GM21737 (cell line): ENCODE results near the gene ATP8B3.

Source experiments
- ATAC-seq: cut with Tn5 transposase; IDR thresholded peaks from one replicate; pipeline ENCODE4 v1.9.1; 2021; ENCODE audit warnings: mild to moderate bottlenecking, moderate library complexity; ENCODE audit not compliant: unreplicated experiment

Gene ATP8B3

DNA sequence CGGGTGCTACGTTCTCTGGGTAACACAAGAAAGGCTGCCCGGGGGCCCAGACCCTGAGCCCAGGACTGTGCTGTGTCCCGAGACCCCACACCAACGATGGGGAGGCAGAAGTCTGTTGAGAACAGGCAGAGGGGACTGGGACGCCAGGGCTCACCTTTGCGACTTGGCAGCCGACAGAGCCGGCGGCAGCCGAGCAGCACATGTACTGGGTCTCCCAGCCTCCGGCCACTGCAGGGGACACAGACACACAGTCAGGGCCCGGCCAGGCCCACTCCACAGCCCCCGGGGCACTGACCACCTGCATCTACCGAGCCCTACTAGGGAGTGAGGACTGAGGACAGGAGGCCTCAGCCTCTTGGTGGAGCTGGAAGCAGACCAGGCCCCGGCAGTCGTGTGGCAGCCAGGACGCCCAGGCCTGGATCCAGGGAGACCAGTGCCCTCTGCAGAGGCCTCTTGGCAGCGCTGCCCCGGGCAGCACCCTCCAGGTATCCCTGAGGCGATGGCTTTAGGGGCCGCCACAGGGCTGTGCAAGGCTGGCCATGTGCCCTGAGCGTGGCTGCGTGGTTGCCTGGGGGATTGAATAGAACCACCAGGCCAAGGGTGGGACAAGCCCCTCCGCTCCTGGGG lies 5.6 kb upstream of the ATP8B3 start:
- no peak for ATAC-seq

DNA sequence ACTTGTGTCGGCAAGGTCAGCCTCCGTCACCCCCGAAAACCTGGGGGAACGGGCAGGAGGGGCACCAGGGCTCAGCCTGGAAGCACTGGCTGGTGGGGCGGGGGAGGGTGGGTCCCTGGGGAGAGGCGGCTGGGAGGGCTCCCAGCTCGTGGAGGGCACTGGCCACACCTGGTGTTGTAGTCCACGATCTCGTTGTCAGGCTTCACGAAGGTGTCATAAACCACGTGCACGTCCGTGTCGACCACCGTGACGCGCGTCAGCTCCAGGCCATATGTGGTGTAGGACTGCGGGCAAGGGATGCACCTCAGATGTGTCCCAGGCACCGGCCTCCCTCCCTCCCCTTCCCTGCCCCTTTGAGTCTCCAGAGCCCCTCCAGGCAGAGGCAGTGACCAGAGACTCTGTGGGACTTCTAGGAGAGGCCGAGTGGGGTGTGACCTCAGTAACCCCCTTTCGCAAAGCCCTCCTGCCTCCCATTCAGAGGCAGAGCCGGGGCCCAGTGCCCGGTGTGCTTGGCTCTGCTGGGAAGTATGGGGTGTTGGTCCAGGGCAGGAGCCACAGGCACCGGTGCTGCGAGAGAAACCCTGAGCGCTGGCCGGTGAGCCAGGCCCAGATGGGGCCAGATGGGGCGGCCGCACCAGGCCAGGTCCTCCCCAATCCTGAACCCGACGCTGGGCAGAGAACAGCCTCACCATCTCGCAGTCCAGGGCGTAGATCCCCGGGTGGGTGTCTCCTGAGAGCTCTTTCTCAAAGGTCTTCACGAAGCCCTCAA lies 4.6 kb upstream of the ATP8B3 start:
- no peak for ATAC-seq

DNA sequence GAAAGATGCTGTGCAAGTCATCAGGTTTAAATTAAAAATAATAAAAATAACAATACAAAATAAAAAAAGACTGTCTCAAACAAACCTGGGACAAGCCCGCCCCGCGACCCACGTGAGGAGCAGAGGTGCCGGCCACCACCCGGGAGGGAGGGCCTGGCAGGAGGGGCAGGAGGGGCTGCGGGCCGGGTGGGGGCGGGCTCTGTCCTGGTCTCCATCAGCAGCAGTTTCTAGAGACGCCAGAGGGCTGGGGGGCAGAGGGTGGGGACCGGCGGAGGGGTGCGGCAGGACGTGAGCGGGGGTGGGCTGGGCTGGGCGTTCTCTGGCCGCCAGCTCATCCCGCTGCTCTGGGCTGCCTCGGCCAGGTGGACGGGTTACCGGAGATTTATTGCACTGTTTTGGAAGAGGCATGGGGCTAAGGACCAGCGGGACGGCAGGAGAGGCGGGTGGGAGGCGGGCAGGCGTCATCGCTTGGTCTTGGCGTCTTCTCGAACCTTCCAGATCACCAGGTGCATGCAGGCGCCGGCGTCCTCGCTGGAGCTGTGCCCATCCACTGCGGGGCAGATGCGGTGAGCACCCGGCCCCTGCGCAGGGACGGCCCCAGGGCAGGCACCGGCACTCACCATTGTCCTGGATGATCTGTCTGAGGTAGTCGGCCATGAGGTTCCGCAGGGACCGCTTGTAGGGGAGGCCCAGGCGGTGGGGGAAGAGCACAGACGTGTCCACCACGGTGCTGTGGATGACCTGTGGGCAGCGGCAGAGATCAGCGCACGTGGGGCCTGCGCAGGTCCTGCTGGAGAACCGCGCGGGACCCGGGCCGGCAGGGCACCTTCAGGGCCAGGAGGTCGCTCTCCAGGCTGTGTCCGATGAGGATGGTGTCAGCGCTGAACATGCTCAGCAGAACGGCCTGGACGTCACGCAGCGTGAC lies 3.8 kb upstream of the ATP8B3 start:
- no peak for ATAC-seq

DNA sequence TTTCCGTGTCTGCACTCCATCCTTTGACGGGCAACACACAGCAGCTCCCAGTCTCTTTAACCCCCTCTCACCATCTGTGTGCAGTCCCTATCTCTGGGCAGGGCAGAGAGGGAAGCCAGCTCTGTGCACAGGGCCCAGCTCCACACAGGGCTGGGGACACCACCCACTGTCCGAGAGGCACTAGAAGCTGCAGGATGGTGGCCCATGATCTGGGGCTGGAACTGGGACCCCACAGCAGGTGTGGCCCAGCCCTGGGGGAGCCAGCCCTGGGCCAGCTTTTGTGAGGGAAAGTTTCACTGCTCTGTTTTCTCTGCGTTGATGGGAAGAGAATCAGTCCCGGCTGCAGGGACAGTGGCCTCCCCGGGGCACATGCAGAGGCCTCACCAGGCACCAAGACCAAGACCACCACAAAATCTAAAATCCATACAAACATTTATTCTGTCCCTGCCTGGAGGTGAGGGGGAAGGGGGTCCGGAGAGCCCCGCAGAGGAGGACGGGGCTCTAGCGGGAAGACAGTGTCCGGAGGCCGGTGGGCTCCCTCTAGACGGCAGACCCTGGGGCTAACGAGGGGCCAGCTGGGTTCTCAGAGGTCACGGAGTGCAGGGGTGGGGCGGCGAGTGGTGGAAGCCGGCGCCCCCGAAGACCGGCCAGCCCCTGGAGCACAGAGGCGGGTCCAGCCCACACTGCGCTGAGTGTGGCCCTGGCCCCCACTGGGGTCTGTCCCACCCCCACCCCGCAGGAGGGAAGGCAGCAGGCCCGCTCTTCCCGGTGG lies 2.9 kb upstream of the ATP8B3 start:
- no peak for ATAC-seq

DNA sequence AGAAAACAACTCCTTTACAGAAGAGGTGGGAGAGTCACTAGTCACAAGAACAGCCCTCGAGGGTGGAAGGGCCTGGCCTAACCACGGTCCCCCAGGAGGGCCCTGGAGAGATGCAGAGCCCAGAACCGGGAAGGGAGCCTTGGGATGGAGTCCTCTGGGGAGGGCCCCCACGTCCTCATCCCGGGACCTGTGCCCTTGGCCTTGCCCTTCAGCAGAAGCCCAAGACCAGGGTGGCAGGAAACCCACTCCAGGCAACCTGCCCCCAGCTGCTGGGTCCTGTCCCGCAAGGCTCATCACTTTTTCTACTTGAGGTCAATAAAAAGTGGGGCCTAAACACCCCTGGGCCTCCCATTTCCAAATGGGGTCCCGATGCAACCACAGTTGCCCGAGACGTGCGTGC lies 2.3 kb upstream of the ATP8B3 start:
- no peak for ATAC-seq

DNA sequence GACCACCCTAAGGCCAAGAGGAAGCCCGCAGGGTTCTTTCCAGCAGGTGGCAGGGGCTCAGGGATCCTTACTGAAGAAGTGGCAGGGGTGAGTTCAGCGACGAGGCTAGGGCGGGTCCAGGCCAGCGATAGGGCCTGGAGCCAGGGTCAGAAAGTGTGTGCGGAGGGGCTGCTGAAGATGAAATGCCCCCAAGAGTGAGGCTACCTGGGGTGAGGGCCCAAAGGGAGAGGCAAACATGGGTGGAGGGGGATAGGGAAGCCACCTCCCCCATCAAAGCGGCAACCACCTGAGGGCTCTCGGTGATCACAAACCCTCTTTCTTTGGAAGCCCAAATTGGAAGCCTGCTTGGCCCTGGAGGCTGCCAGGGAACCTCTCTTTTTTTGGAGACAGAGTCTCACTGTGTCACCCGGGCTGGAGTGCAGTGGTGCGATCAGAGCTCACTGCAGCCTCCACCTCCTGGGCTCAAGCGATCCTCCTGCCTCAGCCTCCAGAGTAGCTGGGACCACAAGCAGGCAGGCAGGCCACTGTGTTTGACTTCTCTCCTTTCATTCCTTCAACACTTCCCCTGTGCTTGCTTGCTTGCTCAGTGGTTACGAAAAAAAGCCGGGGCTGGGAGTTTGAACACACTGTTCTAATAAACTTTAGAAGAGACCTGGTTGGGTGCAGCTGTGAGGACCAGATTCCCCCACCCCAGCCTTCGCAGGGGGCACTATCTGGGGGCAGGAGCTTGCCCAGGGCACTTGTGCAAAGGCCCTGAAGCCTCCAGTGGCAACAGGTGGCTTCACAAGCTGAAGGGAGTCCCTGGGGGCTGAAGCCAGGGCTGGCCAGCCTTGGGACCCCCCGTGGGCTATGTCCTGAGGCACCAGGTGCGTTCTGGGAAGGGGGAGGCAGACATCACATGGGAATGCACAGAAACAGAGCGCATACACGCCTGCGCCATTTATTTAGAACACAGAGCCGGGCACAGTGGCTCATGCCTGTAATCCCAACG lies 1.4 kb upstream of the ATP8B3 start:
- no peak for ATAC-seq

DNA sequence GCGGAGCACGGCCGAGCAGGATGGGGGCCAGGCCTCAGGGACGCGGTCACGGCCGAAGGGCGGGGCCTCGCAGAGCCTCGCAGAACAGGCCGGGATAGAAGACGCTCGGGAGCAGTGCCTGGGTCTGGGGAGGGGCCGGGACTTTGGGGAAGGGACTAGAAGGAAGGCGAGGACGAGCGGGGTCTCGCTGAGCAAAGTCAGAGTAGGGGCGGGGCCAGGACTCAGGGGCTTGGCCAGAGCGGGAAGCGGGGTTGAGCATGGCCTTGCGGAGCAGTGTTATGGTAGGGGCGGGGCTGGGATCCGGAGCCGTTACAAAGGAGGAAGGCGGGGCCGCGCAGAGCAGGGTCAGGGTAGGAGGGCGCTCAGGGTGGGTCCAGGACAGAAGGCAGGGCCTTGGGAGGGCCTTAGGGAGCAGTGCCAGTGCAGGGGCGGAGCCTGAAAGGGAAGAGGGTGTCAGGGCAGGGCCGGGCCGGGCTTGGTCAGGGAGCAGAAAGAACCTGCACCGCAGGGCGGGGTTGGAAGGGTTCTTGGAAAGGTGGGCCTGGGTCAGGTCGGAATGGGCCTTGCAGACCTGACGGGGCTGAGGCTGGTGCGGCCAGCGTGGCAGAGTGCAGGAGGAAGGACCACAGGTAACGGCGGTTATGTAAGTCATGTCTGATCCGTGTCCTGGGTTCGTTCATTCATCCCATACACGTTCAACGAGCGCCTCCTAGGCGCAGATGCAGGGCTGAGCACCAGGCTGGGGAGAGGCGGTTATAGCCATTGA lies 533 bp upstream of the ATP8B3 start:
- peak; percentile 71 for ATAC-seq

DNA sequence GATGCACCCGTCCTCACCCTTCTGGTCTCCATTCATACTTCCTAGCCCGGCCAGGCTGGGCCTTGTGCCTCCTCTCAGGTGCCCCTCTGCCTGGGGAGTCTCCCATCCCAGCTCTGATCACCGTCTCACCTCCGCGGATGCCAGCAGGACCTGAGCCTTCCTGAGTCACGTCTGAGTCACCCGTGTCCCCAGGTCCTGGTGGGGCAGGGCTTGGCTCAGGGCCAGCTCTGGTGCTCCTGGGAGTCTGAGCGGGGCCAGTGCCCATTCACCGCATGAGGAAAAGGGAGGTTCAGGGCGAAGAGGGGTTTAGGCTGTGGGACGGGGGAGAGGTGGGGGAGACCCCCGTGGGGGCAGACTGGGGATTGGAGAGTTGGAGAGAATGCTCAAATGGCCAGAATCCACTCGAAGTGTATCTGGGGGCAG lies 593 bp downstream of the ATP8B3 start:
- ATAC-seq: no peak

DNA sequence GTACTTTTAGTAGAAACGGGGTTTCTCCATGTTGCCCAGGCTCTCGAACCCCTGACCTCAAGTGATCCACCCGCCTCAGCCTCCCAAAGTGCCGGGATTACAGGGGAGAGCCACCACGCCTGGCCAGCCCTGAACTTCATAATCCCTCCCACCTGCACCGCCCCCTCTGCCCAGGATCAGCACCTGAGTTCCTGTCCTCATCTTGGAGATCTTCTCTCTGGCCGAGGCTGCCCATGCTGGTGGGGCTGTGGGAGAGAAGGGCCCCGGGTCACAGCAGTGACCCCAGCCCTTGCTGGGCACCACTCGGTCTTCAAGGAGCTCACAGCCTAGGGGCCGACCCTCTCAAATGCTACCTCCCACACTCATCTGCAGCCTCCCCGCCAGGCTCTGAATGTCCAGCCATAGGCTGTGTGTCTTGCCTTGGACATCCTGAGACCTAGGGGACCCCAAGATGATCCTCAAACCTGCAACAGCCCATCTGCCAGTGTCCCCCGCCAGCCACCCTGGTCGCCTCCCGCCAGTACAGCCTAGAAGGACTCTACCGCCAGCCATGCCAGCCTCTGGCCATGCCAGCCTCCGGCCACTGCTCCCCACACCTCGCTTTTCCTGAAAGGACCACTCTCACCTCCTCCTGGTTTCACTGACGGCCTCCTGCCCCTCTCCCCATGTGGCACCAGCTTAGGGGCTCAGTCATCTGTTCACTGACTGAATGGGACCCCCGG lies 1.5 kb downstream of the ATP8B3 start:
- ATAC-seq: no peak

DNA sequence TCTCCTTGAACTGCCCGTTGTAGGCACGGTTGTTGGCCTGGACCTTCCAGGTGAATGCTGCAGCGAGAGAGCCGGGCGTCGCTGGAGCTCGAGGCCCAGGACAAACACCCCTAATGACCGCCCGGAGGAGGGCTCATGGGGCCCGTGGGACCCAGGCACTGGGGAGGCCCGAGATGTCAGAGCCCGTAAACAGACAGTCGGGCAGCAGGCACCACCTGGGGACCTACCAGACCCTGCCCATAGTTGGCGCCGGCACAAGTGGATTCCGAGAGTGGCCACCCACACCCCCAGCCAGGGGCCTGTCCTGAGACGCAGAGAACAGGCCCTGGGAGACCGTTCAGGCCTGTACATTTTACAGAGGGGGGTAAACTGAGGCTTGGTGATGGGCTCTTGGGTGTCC lies 2.4 kb downstream of the ATP8B3 start:
- no peak for ATAC-seq

DNA sequence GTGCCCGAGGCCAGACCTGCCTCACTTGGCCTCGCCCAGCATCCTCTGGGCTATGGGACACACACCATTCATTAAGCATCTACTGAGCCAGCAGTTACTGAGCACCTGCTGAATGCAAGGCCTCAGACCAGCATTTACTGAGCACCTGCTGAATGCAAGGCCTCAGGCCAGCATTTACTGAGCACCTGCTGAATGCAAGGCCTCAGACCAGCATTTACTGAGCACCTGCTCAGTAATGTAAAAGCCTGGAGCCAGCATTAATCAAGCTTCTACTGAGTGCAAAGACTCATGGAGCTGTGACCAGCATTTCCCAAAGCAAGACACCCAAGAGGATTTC lies 3.7 kb downstream of the ATP8B3 start:
- no peak for ATAC-seq

DNA sequence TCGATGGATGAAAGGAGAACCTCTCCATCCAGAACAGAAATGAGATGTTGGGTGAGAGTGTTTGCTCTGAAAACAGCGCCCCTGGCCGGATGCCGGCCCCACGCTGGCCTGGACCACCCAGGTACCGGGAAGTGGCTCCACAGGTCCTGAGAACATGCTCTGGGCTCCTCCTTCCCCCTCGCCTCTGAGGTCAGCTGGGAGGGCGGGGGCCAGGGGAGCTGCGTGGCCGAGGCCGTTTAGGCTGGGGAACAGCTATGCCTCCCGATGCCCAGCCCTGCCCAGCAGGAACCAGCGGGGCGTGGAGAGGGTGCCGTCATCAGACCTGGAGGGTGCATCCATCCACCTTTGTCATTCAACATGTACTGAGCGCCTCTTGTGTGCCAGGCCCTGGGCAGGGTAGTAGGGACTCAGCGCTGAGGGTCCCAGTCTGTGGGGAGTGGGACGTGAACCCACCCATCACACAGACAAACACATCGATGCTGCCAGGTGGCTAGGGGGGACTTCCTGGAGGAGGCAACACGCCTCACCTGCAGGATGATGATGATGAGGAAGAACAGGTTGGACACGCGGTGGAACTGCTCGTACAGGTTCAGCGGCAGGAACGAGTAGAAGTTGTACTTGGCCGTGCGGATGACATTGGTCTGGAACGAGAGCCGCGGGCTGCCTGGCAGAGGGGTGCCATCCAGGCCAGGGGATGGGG lies 4.2 kb downstream of the ATP8B3 start:
- no peak for ATAC-seq

DNA sequence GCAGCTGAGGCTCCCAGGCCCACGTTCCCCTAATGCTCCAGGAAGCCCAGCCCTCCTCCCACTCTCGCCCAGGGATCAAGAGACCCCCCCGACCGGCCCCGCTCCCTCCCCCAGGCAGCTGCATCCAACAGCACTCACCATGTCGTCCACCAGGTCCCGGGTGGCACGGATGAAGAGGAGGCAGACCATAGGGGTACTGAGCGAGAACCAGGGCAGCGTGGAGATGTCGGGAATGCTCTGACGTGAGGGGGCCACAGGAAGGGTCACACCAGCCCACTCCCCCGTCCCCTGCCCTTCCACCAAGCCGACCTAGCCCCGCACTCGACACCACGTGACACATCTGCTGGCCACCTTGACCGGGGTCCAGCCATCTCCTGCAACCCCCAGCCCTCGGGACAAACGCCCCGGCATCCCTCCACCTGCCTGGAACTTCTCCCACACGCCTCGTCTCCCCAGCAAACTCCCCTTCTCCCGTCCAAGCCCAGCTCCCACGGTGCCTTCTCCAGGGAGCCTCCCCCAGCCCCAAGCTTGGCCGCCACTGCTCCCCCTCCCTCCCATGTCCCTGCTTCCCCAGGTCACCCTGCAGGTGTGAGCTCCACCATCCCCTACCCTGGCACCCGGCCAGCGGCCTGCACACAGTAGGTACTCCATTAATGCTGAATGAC lies 4.9 kb downstream of the ATP8B3 start:
- ATAC-seq: no peak

DNA sequence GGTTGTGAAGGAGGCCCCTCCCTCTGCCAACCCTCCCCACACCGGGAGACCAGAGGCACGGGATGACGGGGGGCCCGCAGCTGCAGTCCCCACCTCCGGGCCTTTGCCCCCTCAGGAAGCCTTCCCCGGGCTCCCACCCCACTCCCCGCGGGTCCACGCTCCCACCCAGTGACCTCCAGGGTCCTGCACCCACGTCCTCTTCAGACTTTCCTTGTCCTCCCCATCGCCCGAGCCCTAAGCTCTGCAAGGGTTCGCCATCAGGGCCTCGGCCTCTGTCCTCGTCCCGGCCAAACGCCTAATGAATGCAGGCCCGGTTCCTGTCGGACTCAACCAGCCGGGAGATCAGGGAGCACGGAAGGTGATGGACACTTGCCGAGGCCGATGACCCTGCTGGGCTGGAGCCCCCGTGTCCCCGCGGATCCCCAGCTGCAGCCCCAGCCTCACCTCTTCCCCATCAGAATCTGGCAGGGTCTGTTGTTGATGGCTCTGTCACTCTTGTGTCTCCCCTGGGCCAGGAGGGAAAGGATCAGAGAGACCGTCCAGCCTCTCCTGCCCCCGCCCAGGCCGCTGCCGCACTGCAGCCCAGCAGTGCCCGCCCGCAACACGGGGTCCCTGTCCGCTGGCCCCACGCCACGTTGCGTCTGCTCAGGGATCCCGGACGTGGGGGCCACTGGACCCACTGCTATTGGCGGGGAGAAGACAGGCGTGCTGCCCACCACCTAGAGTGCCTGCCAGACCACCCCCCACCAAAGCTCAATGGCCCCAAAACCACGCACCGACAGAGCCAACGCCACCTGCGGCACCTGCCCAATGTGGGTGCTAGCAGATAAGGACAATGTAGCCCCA lies 5.7 kb downstream of the ATP8B3 start:
- no peak for ATAC-seq

DNA sequence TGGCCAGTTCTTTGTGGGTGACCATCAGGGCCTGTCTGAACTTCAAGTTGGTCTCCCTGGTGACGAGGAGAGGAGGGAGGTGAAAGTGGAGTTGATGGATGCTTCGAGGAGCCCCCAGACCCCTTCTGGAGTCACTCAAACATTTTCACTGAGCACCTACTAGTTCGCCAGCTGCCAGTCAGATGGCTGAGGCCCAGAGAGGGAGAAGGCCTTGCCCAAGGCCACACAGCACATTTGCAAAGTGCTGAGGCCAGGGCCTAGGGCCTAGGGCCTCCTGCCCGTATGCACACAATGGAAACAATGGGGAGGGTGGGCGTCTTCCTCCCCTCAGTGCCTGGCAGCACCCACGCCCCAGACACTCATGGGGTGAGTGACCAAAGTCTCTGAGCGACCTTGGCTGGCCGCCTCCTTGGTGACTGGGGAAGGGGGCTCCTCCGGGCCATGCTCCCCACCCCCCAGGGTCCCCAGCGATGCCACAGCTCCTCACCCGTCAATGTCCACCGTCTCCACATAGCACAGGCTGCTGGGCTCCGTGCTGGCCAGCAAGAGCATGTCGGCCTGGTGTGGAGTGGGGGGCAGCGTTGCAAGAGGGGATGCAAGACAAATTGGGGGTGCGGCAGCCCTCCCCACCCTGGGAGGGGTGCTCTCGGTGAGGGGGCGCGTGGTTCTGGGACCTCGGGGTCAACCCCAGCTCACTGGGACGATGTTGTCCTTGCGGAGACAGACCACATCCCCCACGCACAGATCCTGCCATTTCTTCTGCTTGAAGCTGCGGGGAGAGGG lies 6.5 kb downstream of the ATP8B3 start:
- ATAC-seq: no peak

DNA sequence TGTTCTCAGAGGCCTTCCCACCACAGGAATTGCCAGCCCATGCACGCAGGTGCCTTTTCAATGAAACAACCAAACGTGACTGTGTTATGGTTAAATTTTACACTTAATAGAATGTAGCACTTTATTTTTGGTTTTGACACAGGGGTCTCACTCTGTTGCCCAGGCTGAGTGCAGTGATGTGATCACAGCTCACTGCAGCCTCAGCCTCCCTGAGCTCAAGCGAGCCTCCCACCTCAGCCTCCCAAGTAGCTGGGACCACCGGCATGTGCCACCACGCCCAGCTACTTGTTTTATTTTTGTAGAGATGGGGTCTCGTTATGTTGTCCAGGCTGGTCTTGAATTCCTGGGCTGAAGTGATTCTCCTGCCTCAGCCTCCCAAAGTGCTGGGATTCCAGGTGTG lies 7.2 kb downstream of the ATP8B3 start:
- ATAC-seq: no peak
